ENCODE measurements around the gene HIVEP3.

GRCh38 chr1:41480204-41481108, 438.3 kb downstream of the HIVEP3 start:
- TF ChIP-seq HMGA2 (CRISPR knock-in tag; IDR thresholded peaks at IDR 0.05) (no peak), CTCF (IDR thresholded peaks at IDR 0.05) (no peak), CREM (CRISPR knock-in tag; IDR thresholded peaks at IDR 0.05) (no peak), TCF7 (CRISPR knock-in tag; IDR thresholded peaks at IDR 0.05; ENCODE audit: low read depth) (no peak), IRF1 (CRISPR knock-in tag; IDR thresholded peaks at IDR 0.05) (no peak), NR3C1 (CRISPR knock-in tag; conservative IDR thresholded peaks at IDR 0.05; ENCODE audit: low read depth) (no peak), ATF1 (CRISPR knock-in tag; IDR thresholded peaks at IDR 0.05) (no peak), CREB1 (CRISPR knock-in tag; IDR thresholded peaks at IDR 0.05) (no peak)
- TF ChIP-seq, protein P1, sequence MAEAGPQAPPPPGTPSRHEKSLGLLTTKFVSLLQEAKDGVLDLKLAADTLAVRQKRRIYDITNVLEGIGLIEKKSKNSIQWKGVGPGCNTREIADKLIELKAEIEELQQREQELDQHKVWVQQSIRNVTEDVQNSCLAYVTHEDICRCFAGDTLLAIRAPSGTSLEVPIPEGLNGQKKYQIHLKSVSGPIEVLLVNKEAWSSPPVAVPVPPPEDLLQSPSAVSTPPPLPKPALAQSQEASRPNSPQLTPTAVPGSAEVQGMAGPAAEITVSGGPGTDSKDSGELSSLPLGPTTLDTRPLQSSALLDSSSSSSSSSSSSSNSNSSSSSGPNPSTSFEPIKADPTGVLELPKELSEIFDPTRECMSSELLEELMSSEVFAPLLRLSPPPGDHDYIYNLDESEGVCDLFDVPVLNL (CRISPR knock-in tag; IDR thresholded peaks at IDR 0.05; ENCODE audit: borderline replicate concordance, low read depth) = no peak
- TF ChIP-seq, protein P2, sequence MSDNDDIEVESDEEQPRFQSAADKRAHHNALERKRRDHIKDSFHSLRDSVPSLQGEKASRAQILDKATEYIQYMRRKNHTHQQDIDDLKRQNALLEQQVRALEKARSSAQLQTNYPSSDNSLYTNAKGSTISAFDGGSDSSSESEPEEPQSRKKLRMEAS (CRISPR knock-in tag; IDR thresholded peaks at IDR 0.05) = no peak

Data from WTC11 (cell line).